Spleen (tissue), 11 donors: ENCODE measurements around the gene DNAJC7. TPM values are rescaled to one million over a fixed set of nuclear protein-coding genes. Genes with fewer than 3 reads are reported as not detected.

Experiments
- DNase-seq: peaks from one replicate; pipeline ENCODE4 v3.0.0-alpha.2; 2020
- H3K27ac ChIP-seq, 8 donors: fragments of 200-600 bp; sonication (generic) in 7 of 8; 1 replicate in 4 of 8; 2 replicates in 4 of 8; pipeline versions ENCODE4 v1.5.0 to v1.8.0; 2016 to 2021; ENCODE audit warnings: inconsistent platforms in 4 of 8, mild to moderate bottlenecking in 4 of 8, moderate library complexity in 1 of 8
- H3K27me3 ChIP-seq, 7 donors: fragments of 200-600 bp; sonication (generic) in 6 of 7; replicated peaks in 1 of 7; 1 replicate in 4 of 7; 2 replicates in 3 of 7; pipeline versions ENCODE4 v1.5.0 to v1.8.0; 2016 to 2021; ENCODE audit warnings: inconsistent platforms in 3 of 7, mild to moderate bottlenecking in 1 of 7
- H3K36me3 ChIP-seq, 6 donors: fragments of 200-600 bp; sonication (generic) in 5 of 6; 1 replicate in 4 of 6; 2 replicates in 2 of 6; pipeline versions ENCODE4 v1.5.0 to v1.8.0; 2016 to 2021; ENCODE audit warnings: inconsistent platforms in 2 of 6
- H3K4me1 ChIP-seq, 6 donors: fragments of 200-600 bp; sonication (generic) in 5 of 6; 1 replicate in 3 of 6; 2 replicates in 3 of 6; pipeline versions ENCODE4 v1.5.0 to v1.8.0; 2016 to 2021; ENCODE audit warnings: inconsistent platforms in 3 of 6
- H3K4me3 ChIP-seq, 8 donors: fragments of 200-600 bp; sonication (generic) in 7 of 8; 1 replicate in 4 of 8; 2 replicates in 4 of 8; pipeline versions ENCODE4 v1.5.0 to v1.8.0; 2016 to 2021; ENCODE audit warnings: inconsistent platforms in 4 of 8, mild to moderate bottlenecking in 4 of 8, moderate library complexity in 2 of 8
- H3K9me3 ChIP-seq, 8 donors: fragments of 200-600 bp; sonication (generic) in 7 of 8; 1 replicate in 4 of 8; 2 replicates in 4 of 8; pipeline versions ENCODE4 v1.5.0 to v1.8.0; 2016 to 2021; ENCODE audit warnings: inconsistent platforms in 4 of 8
- CTCF ChIP-seq, 11 experiments: fragments of 200-600 bp in 7 of 11; fragments of 450-650 bp in 4 of 11; sonication (generic) in 4 of 11; IDR thresholded peaks in 8 of 11; conservative IDR thresholded peaks in 3 of 11; 1 replicate in 7 of 11; 2 replicates in 4 of 11; pipeline versions ENCODE4 v1.4.0 to v1.8.0; 2016 to 2021; ENCODE audit warnings: antibody characterized with exemption in 11 of 11, inconsistent platforms in 4 of 11, mild to moderate bottlenecking in 1 of 11
- POLR2A ChIP-seq, 3 donors: fragments of 450-650 bp; IDR thresholded peaks; one replicate each; pipeline ENCODE4 v1.5.1; 2017; ENCODE audit warnings: antibody characterized with exemption in 3 of 3, mild to moderate bottlenecking in 1 of 3
- POLR2AphosphoS5 ChIP-seq, 3 donors: sonication (generic); formaldehyde crosslinking; IDR thresholded peaks; one replicate each; pipeline ENCODE4 v1.5.1; 2017; ENCODE audit warnings: antibody characterized with exemption in 3 of 3
- WGBS, 5 donors: extraction: QIAGEN DNeasy Blood & Tissue Kit in 3 of 5; methylation state at CpG; one replicate each; pipeline versions ENCODE4 v1.1.5 to v1.1.7; 2013 to 2018; 5-methylcytosine and 5-hydroxymethylcytosine counted together
- intact Hi-C: fragments of 100-400 bp; cut with DNase I; formaldehyde crosslinking; loops from one replicate; pipeline ENCODE4 v1.15.0; 2023; ENCODE audit warnings: low total_unique reads
- polyA plus RNA-seq, 3 donors: library from polyadenylated mRNA; stranded (reverse); fragments of 200-250 nt; gene quantifications; one replicate each; pipeline ENCODE4 v1.2.1, GENCODE V29; 2013
- total RNA-seq, 7 donors: library from RNA; depleted of rRNA in 3 of 7; stranded (reverse); fragments of >200 nt in 3 of 7; fragmentation: NEBNext Ultra II Directional in 4 of 7; extraction: Animal tissue kit (Norgen Biotek cat#: 25700) in 4 of 7; gene quantifications; one replicate each; pipeline versions ENCODE4 v1.1.0 to v1.2.1, GENCODE V29; 2016 to 2021
- donor health status: healthy with polysubstance abuse.
- donor health status: DM: no; HTN: no; CAD: no; lungs with moderate emphysema.
- donor health status: DM: no; HTN: no; CAD: no.
- donor health status: Bipolar disorder and iron deficiency.
- donor health status: healthy.
- donor health status: DM: no; HTN: no; CAD: no.
- donor health status: DM: yes; HTN: yes; CAD: no.

The DNAJC7 gene
- total and polyA plus RNA-seq, 10 donors = 60.6 to 108 (median 79.2) TPM

DNA sequence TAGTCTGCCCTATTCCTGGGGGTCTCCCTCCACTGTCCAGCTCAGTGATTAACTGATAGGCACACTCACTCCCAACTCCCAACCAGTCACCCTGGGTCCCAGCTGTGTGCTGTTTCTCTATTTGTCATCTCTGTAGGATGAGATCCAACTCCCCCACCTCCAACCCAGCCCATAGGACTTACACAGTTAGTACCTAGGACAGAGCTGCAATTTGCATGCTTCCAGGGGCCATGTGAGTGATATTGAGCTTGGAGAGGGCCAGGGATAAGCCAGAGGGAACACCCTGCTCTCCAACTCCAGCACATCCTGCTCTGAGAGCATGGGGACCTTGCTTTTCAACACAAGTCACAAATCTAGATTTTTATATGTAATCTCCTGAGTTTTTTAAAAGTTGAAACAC, 24.4 kb upstream of the DNAJC7 start:
- DNase-seq = no peak
- Histone ChIP-seq H3K27me3 (peaks cover 0 to 15% (median 0%) of the 10 kb centered on the region in 7 donors), H3K4me3 (no peak overlapping the region), H3K4me1 (peaks cover 0 to 11% (median 5%) of the 10 kb centered on the region in 6 donors), H3K9me3 (no peaks in the 10 kb centered on the region), H3K36me3 (no peaks in the 10 kb centered on the region), H3K27ac (no peak overlapping the region)
- intact Hi-C loops = no loop called here
- no peak for TF ChIP-seq POLR2AphosphoS5 (IDR thresholded peaks at IDR 0.05)
- TF ChIP-seq POLR2A (IDR thresholded peaks at IDR 0.05) = no peak
- no peak for TF ChIP-seq CTCF (IDR thresholded peaks at IDR 0.05 in 8 of 11, conservative IDR thresholded peaks at IDR 0.05 in 3 of 11)

GRCh38 chr17:42040818-42041217, 23.6 kb upstream of the DNAJC7 start:
- peaks cover 0 to 19% (median 0%) of the 10 kb centered on the region in 7 donors for H3K27me3 ChIP-seq
- TF ChIP-seq POLR2AphosphoS5 (IDR thresholded peaks at IDR 0.05) (no peak), CTCF (IDR thresholded peaks at IDR 0.05 in 8 of 11, conservative IDR thresholded peaks at IDR 0.05 in 3 of 11) (no peak), POLR2A (IDR thresholded peaks at IDR 0.05) (no peak)
- peaks cover 0 to 11% (median 5%) of the 10 kb centered on the region in 6 donors for H3K4me1 ChIP-seq
- no peaks in the 10 kb centered on the region for H3K9me3 ChIP-seq
- no peak overlapping the region for H3K27ac ChIP-seq
- no peaks in the 10 kb centered on the region for H3K36me3 ChIP-seq
- intact Hi-C loops = no loop called here
- 91 to 99% (median 96%) methylated on average over 5 to 10 of the region's 10 CpGs for WGBS, 5 donors
- no peak overlapping the region for H3K4me3 ChIP-seq
- DNase-seq = no peak

DNA sequence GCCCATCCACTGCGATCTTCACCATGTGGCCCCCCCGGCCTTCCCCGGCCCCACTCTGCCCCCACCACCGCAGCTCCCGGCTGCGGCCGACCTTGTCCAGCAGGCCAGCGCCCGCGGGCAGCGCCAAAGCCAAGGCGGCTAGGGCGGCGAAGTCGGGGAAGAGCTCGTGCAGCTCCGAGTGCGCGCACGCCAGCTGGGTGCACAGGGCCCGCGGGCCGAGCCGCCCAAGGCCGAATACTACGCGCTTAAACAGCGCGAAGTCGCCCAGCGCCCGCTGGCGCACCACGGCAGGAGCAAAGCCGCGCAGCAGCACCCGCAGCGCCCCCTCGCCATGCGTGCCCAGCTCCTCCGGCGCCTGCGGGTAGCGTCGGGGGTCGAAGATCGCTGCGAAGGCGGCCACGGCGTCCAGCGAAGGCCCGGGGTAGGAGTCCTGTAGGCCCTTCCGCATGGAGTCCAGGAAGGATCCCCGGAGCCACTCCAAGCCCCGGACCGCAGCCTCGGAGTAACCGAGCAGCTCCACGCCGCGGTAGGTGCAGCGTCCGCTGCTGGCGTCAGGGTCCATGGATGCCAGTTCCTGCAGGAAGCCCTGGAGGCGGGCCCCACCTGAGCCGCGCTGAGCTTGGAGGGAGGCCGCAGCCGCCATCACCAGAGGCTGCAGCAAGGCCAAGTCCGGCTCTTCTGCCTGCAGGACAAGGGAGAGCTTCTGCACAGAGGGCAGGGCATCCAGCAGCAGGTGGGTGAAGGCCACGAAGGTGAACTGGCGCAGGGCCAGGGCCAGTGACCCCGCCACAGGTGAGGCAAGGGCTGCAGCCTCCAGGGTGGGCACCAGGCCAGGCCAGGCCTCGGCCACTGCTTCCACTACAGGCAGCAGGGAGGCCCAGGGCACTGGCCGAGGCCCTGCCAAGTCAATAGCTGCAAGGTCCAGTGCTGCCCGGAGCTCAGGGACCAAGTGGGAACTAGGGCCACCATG, 22.8 kb upstream of the DNAJC7 start:
- 35 to 63% (median 48%) methylated on average over 21 to 77 of the region's 77 CpGs for WGBS, 5 donors
- H3K9me3 ChIP-seq = no peaks in the 10 kb centered on the region
- no peak for TF ChIP-seq POLR2A (IDR thresholded peaks at IDR 0.05)
- TF ChIP-seq CTCF (IDR thresholded peaks at IDR 0.05 in 8 of 11, conservative IDR thresholded peaks at IDR 0.05 in 3 of 11) = no peak
- TF ChIP-seq POLR2AphosphoS5 (IDR thresholded peaks at IDR 0.05) = no peak
- no peak for DNase-seq
- peaks cover 0 to 11% (median 5%) of the 10 kb centered on the region in 6 donors for H3K4me1 ChIP-seq
- H3K27me3 ChIP-seq = peaks cover 0 to 19% (median 0%) of the 10 kb centered on the region in 7 donors
- H3K4me3 ChIP-seq = peak overlapping the region in 5 of 8 donors; percentile 10 to 46 (median 16)
- no peaks in the 10 kb centered on the region for H3K36me3 ChIP-seq
- no peak overlapping the region for H3K27ac ChIP-seq
- intact Hi-C loops = no loop called here
